Colonic mucosa (tissue), 4 donors: Measurements from ENCODE around the gene MCTP1. TPM values are rescaled to one million over a fixed set of nuclear protein-coding genes. Genes with fewer than 3 reads are reported as not detected.

ENCODE experiments used
- DNase-seq: peaks from one replicate; pipeline ENCODE4 v3.0.0-alpha.2; 2020
- H3K27ac ChIP-seq: fragments of 200-600 bp; one replicate; pipeline ENCODE4 v1.8.0; 2021
- H3K27me3 ChIP-seq: fragments of 200-600 bp; one replicate; pipeline ENCODE4 v1.8.0; 2021
- H3K36me3 ChIP-seq: fragments of 200-600 bp; one replicate; pipeline ENCODE4 v1.8.0; 2021
- H3K4me1 ChIP-seq: fragments of 200-600 bp; one replicate; pipeline ENCODE4 v1.8.0; 2021; ENCODE audit warnings: mild to moderate bottlenecking
- H3K4me3 ChIP-seq: fragments of 200-600 bp; one replicate; pipeline ENCODE4 v1.8.0; 2021
- H3K9ac ChIP-seq, 2 donors: one replicate each; pipeline ENCODE4 v1.7.0; 2013; ENCODE audit warnings: control low read depth in 2 of 2, low read depth in 2 of 2, low read length in 2 of 2
- H3K9me3 ChIP-seq: fragments of 200-600 bp; one replicate; pipeline ENCODE4 v1.8.0; 2021
- intact Hi-C: fragments of 100-400 bp; cut with DNase I; formaldehyde crosslinking; loops from one replicate; pipeline ENCODE4 v1.14.1; 2022
- total RNA-seq, 2 donors: library from RNA; stranded (reverse); fragmentation: NEBNext Ultra II Directional in 1 of 2; extraction: Animal tissue kit (Norgen Biotek cat#: 25700) in 1 of 2; gene quantifications; one replicate each; pipeline ENCODE4 v1.2.1, GENCODE V29; 2021
- TF ChIP-seq, protein P1 (sequence below): fragments of 200-600 bp; IDR thresholded peaks from one replicate; pipeline ENCODE4 v1.8.0; 2022; ENCODE audit warnings: antibody characterized with exemption, mild to moderate bottlenecking
- donor health status: healthy.
- donor health status: DM: no; HTN: no; CAD: no.
- donor health status: DM: no; HTN: no; CAD: no.

The MCTP1 gene
- total RNA-seq, 2 donors from 2014 or later: 2.8 to 10.3 TPM

DNA sequence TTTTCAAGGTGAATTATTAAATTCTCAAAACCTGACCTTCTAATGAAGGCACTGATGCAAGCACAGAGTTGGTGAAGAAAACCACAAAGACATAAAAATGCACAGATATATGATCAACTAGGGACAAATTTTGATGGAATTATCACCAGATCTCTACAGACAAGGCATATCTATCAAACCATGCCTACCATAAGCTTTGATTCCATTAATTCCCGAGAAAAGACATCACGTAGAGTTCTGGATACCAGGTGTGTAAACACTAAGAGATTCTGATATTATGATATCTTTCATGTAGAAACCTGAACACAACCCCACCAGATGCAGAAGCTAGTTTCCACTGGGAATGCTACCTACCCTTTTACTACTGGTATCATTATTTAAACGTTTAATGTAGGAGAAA, 525.9 kb downstream of the MCTP1 start:
- H3K36me3 ChIP-seq: no peaks in the 10 kb centered on the region
- TF ChIP-seq, protein P1, sequence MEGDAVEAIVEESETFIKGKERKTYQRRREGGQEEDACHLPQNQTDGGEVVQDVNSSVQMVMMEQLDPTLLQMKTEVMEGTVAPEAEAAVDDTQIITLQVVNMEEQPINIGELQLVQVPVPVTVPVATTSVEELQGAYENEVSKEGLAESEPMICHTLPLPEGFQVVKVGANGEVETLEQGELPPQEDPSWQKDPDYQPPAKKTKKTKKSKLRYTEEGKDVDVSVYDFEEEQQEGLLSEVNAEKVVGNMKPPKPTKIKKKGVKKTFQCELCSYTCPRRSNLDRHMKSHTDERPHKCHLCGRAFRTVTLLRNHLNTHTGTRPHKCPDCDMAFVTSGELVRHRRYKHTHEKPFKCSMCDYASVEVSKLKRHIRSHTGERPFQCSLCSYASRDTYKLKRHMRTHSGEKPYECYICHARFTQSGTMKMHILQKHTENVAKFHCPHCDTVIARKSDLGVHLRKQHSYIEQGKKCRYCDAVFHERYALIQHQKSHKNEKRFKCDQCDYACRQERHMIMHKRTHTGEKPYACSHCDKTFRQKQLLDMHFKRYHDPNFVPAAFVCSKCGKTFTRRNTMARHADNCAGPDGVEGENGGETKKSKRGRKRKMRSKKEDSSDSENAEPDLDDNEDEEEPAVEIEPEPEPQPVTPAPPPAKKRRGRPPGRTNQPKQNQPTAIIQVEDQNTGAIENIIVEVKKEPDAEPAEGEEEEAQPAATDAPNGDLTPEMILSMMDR: no peak
- no peak for DNase-seq
- no peak overlapping the region for H3K27ac ChIP-seq
- no peaks in the 10 kb centered on the region for H3K9me3 ChIP-seq
- intact Hi-C loops: no loop called here
- H3K9ac ChIP-seq: no peak overlapping the region
- no peaks in the 10 kb centered on the region for H3K27me3 ChIP-seq
- H3K4me1 ChIP-seq: no peaks in the 10 kb centered on the region
- no peak overlapping the region for H3K4me3 ChIP-seq

DNA sequence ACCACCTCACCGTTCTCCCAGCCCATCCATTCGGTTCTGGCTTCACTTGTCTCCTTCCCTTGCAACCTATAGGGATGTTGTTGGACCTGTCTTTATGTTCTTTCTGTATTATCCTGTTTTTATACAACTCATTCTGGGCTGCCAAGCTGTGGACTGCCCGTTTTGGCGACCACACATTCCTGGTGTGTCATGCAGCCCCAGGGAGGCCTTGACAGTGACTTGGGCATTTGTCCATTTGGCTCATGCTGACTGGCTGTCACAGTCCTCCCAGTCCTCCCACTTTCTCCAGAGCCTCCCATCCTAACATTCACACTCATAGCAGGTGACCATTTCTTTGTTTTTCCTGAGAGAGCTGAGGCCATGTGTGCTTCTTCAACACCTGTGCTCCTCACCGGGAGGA, 530.1 kb downstream of the MCTP1 start:
- Histone ChIP-seq H3K4me1 (no peaks in the 10 kb centered on the region), H3K36me3 (no peaks in the 10 kb centered on the region), H3K27ac (no peak overlapping the region), H3K27me3 (no peaks in the 10 kb centered on the region), H3K4me3 (no peak overlapping the region), H3K9me3 (no peaks in the 10 kb centered on the region), H3K9ac (no peak overlapping the region)
- intact Hi-C loops: no loop called here
- no peak for DNase-seq
- TF ChIP-seq, protein P1: no peak

GRCh38 chr5:94751460-94751859, 533.4 kb downstream of the MCTP1 start:
- no peaks in the 10 kb centered on the region for H3K27me3 ChIP-seq
- no peak for DNase-seq
- H3K4me1 ChIP-seq: no peaks in the 10 kb centered on the region
- TF ChIP-seq, protein P1: no peak
- no peaks in the 10 kb centered on the region for H3K9me3 ChIP-seq
- H3K36me3 ChIP-seq: no peaks in the 10 kb centered on the region
- intact Hi-C loops: no loop called here
- H3K9ac ChIP-seq: no peak overlapping the region
- no peak overlapping the region for H3K27ac ChIP-seq
- H3K4me3 ChIP-seq: no peak overlapping the region

DNA sequence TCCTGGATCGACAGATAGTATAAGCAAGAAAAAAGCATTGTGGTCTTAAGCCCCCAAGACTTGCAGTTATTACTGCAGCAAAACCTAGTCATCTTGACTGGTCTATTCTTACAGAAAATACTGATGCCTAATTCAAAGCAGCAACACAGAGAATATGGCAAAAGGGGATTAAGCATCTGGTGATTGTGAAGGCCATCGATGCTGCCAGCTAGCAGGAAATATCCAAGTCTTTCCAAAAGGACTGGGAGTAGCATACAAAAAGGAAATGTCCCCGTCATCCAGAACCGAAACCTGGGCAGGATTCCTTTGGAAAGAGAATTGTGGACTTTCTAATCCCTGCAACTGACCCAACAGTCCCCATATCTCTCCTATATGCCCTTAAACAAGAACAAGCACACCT, 534.2 kb downstream of the MCTP1 start:
- no peak overlapping the region for H3K27ac ChIP-seq
- DNase-seq: no peak
- H3K27me3 ChIP-seq: no peaks in the 10 kb centered on the region
- H3K9me3 ChIP-seq: no peaks in the 10 kb centered on the region
- no peak overlapping the region for H3K4me3 ChIP-seq
- no peaks in the 10 kb centered on the region for H3K4me1 ChIP-seq
- no peak overlapping the region for H3K9ac ChIP-seq
- TF ChIP-seq, protein P1: no peak
- intact Hi-C loops: no loop called here
- no peaks in the 10 kb centered on the region for H3K36me3 ChIP-seq

DNA sequence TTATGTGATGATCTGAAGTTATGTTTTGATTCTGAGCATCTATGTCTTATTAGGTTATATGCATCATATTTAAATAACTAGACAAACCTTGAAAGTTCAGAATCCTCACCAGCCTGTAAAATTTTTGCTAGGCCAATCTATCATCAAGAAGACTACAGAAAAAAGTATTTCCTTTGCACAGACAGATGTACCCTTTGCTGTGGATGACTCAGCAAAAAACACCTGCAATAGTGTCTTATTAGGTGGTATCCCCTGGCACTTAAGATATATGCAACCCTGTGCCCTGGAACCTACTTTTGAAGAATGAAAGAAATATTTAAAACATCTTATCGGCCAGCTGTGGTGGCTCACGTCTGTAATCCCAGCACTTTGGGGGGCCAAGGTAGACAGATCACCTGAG, 535.9 kb downstream of the MCTP1 start:
- Histone ChIP-seq H3K4me3 (no peak overlapping the region), H3K27ac (no peak overlapping the region), H3K4me1 (no peaks in the 10 kb centered on the region), H3K36me3 (no peaks in the 10 kb centered on the region), H3K9me3 (no peaks in the 10 kb centered on the region), H3K27me3 (no peaks in the 10 kb centered on the region), H3K9ac (no peak overlapping the region)
- TF ChIP-seq, protein P1: no peak
- intact Hi-C loops: no loop called here
- DNase-seq: no peak

- TF ChIP-seq, protein P1: no peak
- H3K9ac ChIP-seq: no peak overlapping the region
- H3K4me1 ChIP-seq: no peaks in the 10 kb centered on the region
- no peak overlapping the region for H3K4me3 ChIP-seq
- H3K27me3 ChIP-seq: no peaks in the 10 kb centered on the region
- intact Hi-C loops: no loop called here
- no peaks in the 10 kb centered on the region for H3K9me3 ChIP-seq
- H3K36me3 ChIP-seq: no peaks in the 10 kb centered on the region
- H3K27ac ChIP-seq: no peak overlapping the region
- DNase-seq: no peak
Measured at GRCh38 chr5:94748212-94748611, 536.7 kb downstream of the MCTP1 start.
